B cell (primary cell): ENCODE data around the gene CCDC146.

Experiments
- EZH2 ChIP-seq: IDR thresholded peaks from 2 replicates; pipeline ENCODE4 v1.6.1; 2012; ENCODE audit warnings: borderline replicate concordance, low read depth, mild to moderate bottlenecking, moderate library complexity, low read length; ENCODE audit not compliant: insufficient read depth, poor library complexity, severe bottlenecking
- TF ChIP-seq, protein P1 (sequence below): fragments of 200-600 bp; IDR thresholded peaks from one replicate; pipeline ENCODE4 v1.8.0; 2022; ENCODE audit warnings: antibody characterized with exemption, mild to moderate bottlenecking

DNA sequence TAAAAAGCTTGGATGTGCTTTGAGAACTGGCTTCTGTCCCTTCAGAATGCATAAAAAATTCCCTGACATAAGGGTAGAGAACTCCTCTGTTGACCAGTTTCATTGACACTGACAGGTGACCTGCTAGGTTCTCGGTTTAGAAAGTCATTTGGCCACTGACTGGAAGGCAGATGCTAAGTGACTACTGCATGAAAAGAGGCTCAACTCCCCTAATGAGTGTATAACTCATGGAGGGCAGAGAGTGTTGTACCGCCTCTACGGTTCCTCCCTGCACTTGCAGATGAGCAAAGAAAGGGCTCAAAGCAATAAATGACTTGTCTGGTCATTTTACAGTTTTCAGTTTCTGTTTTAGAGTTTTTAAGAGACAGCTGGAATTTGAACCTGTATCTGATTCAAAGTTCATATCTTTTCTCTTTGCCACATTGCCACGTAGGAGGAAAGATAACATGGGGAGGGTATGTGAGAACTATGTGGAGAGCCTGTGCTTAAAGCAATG, 80.1 kb downstream of the CCDC146 start:
- TF ChIP-seq, protein P1, sequence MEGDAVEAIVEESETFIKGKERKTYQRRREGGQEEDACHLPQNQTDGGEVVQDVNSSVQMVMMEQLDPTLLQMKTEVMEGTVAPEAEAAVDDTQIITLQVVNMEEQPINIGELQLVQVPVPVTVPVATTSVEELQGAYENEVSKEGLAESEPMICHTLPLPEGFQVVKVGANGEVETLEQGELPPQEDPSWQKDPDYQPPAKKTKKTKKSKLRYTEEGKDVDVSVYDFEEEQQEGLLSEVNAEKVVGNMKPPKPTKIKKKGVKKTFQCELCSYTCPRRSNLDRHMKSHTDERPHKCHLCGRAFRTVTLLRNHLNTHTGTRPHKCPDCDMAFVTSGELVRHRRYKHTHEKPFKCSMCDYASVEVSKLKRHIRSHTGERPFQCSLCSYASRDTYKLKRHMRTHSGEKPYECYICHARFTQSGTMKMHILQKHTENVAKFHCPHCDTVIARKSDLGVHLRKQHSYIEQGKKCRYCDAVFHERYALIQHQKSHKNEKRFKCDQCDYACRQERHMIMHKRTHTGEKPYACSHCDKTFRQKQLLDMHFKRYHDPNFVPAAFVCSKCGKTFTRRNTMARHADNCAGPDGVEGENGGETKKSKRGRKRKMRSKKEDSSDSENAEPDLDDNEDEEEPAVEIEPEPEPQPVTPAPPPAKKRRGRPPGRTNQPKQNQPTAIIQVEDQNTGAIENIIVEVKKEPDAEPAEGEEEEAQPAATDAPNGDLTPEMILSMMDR, result no peak
- TF ChIP-seq EZH2, result no peak
